ENCODE data around the gene TCF12. TPM values are rescaled to one million over a fixed set of nuclear protein-coding genes. Genes with fewer than 3 reads are reported as not detected.

TCF12 gene
- total RNA-seq, 4 donors from 2014 or later, result 105 to 446 (median 180) TPM

DNA sequence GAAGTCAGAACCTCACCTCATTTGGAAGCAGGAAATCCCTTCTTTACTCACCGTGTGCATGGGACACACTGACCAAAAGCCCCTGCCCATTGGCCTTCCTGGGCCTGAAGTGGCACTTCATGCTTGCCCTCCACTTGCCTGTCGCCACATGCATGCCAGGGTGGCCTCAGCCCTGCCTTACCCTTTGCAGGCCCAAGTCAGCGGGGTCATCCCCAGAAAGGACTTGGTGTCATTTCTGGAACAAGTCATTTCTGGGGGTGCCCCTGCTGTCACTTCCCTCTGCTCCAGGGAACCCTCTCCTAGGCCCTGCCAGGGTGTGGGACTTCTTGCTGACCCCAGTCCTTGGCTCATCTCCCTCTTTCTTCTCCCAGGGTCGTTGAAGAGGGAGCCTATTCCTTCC, 398.0 kb downstream of the TCF12 start:
- intact Hi-C loops (cut with DNase I; ENCODE audit: low total_unique reads) (no loop called here), in situ Hi-C loops (cut with MboI; ENCODE audit: low pct_ligation_motif_present in 1 of 4, low pct_unique_long_range_greater_than_20kb in 1 of 4, low sequenced_read_pairs in 3 of 4) (loop anchor here in 2 of 4 donors (25.0 kb wide), 3 partner anchors 429 to 829 kb away; no protein-coding TSS in a partner anchor)
- WGBS, 2 donors (ENCODE audit: low coverage in 1 of 2), result 64 to 77% methylated on average over 3 to 4 of the region's 4 CpGs
- Histone ChIP-seq H3K9me3 (no peaks in the 10 kb centered on the region), H3K27ac (no peak overlapping the region), H3K4me3 (no peak overlapping the region), H3K27me3 (no peaks in the 10 kb centered on the region), H3K4me1 (peaks cover 0 to 26% (median 13%) of the 10 kb centered on the region in 4 donors), H3K36me3 (no peaks in the 10 kb centered on the region)
- TF ChIP-seq EP300 (IDR thresholded peaks at IDR 0.05; ENCODE audit: low read depth) (no peak), POLR2AphosphoS5 (IDR thresholded peaks at IDR 0.05) (no peak), POLR2A (IDR thresholded peaks at IDR 0.05) (no peak)
- TF ChIP-seq, protein P1, sequence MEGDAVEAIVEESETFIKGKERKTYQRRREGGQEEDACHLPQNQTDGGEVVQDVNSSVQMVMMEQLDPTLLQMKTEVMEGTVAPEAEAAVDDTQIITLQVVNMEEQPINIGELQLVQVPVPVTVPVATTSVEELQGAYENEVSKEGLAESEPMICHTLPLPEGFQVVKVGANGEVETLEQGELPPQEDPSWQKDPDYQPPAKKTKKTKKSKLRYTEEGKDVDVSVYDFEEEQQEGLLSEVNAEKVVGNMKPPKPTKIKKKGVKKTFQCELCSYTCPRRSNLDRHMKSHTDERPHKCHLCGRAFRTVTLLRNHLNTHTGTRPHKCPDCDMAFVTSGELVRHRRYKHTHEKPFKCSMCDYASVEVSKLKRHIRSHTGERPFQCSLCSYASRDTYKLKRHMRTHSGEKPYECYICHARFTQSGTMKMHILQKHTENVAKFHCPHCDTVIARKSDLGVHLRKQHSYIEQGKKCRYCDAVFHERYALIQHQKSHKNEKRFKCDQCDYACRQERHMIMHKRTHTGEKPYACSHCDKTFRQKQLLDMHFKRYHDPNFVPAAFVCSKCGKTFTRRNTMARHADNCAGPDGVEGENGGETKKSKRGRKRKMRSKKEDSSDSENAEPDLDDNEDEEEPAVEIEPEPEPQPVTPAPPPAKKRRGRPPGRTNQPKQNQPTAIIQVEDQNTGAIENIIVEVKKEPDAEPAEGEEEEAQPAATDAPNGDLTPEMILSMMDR (IDR thresholded peaks at IDR 0.05), result no peak
- DNase-seq, result no peak

DNA sequence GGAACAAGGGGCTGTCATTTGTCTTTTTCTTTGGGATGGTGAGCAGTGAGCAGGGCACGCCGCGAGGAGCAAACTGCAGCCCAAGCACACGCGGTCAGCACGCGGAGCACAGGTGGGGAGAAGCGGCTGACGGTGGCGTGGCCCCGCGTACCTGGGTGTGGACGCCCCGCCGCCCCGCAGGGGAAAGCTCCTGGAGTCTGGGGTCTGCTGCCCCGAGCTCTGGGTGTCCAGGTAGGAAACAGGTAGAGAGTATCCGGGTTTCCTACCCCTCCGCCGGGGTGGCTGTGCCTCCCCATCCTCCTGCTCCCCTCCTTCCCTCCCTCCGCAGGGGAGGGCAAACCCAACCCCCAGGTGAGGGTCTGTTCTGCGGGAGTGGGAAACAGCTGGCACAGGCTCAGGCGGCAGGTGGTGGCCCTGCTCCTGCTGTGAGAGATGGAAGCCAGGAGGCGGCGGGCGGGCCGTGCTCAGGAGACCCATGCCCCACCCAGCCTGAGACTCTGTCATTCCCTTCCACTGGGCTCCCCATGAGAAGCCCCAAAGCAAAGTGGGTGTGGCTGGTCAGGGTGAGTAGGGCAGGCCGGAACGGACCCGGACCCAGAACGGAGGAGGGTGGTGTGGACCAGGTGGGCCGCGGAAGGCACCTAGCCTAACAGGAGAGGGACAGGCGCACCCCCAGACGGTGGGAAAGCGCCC, 400.9 kb downstream of the TCF12 start:
- in situ Hi-C loops (cut with MboI; ENCODE audit: low pct_ligation_motif_present in 1 of 4, low pct_unique_long_range_greater_than_20kb in 1 of 4, low sequenced_read_pairs in 3 of 4) (loop anchor here in 2 of 4 donors (25.0 kb wide), 3 partner anchors 432 to 832 kb away; no protein-coding TSS in a partner anchor), intact Hi-C loops (cut with DNase I; ENCODE audit: low total_unique reads) (no loop called here)
- no peaks in the 10 kb centered on the region for H3K9me3 ChIP-seq
- 80 to 95% methylated on average over 1 to 36 of the region's 36 CpGs for WGBS, 2 donors (ENCODE audit: low coverage in 1 of 2)
- H3K36me3 ChIP-seq, result no peaks in the 10 kb centered on the region
- no peak overlapping the region for H3K4me3 ChIP-seq
- no peak for DNase-seq
- TF ChIP-seq, protein P1 (IDR thresholded peaks at IDR 0.05), result no peak
- TF ChIP-seq POLR2AphosphoS5 (IDR thresholded peaks at IDR 0.05) (no peak), POLR2A (IDR thresholded peaks at IDR 0.05) (no peak)
- H3K27ac ChIP-seq, result no peak overlapping the region
- H3K27me3 ChIP-seq, result no peaks in the 10 kb centered on the region
- H3K4me1 ChIP-seq, result peaks cover 7 to 27% (median 11%) of the 10 kb centered on the region in 4 donors

DNA sequence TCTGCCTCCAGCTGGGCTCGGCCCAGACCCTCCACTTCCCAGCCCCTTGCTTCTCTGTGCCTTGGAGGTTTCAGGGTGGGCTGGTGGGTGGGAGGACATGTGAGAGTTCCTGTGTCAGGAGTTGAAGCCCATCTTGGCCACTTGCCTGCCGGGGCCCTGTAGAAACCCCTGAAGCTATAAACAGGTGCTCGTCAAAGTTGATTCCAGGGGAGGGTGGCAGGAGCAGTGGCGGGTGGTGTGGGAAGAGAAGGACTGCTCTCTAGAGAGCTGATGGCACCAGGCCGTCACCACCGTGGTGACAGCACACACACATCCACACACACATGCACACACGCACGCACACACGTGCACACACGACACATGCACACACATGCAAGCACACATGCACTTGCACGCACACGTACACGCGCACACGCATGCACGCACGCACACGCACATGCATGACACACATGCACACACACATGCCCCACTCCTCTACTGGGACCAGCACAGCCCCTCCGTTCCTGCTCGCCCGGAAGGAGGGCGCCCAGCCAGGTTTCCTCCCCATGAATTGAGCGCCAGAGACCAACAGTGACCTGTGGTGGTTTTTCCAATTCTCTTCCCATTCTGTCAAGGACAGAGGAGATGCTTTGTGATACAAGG, 401.6 kb downstream of the TCF12 start:
- Histone ChIP-seq H3K27me3 (no peaks in the 10 kb centered on the region), H3K4me3 (no peak overlapping the region), H3K9me3 (no peaks in the 10 kb centered on the region), H3K27ac (no peak overlapping the region), H3K4me1 (peaks cover 7 to 33% (median 12%) of the 10 kb centered on the region in 4 donors), H3K36me3 (no peaks in the 10 kb centered on the region)
- intact Hi-C loops (cut with DNase I; ENCODE audit: low total_unique reads) (no loop called here), in situ Hi-C loops (cut with MboI; ENCODE audit: low pct_ligation_motif_present in 1 of 4, low pct_unique_long_range_greater_than_20kb in 1 of 4, low sequenced_read_pairs in 3 of 4) (loop anchor here in 2 of 4 donors (25.0 kb wide), 3 partner anchors 433 to 833 kb away; no protein-coding TSS in a partner anchor)
- 93% methylated on average over 22 of the region's 23 CpGs; no CpG with 5 or more reads in 1 of the 2 donors for WGBS, 2 donors (ENCODE audit: low coverage in 1 of 2)
- no peak for DNase-seq
- TF ChIP-seq POLR2AphosphoS5 (IDR thresholded peaks at IDR 0.05), result no peak
- TF ChIP-seq, protein P1 (IDR thresholded peaks at IDR 0.05), result no peak

GRCh38 chr15:57320631-57321220, 402.3 kb downstream of the TCF12 start:
- in situ Hi-C loops (cut with MboI; ENCODE audit: low pct_ligation_motif_present in 1 of 4, low pct_unique_long_range_greater_than_20kb in 1 of 4, low sequenced_read_pairs in 3 of 4), result loop anchor here in 2 of 4 donors (25.0 kb wide), 3 partner anchors 433 to 833 kb away; no protein-coding TSS in a partner anchor
- Histone ChIP-seq H3K9me3 (no peaks in the 10 kb centered on the region), H3K4me1 (peaks cover 7 to 39% (median 17%) of the 10 kb centered on the region in 4 donors), H3K27ac (no peak overlapping the region), H3K4me3 (no peak overlapping the region), H3K27me3 (no peaks in the 10 kb centered on the region), H3K36me3 (no peaks in the 10 kb centered on the region)
- WGBS, 2 donors (ENCODE audit: low coverage in 1 of 2), result 80 to 86% methylated on average over 6 to 17 of the region's 17 CpGs
- intact Hi-C loops (cut with DNase I; ENCODE audit: low total_unique reads), result no loop called here
- TF ChIP-seq POLR2A (IDR thresholded peaks at IDR 0.05) (no peak), POLR2AphosphoS5 (IDR thresholded peaks at IDR 0.05) (no peak), EP300 (IDR thresholded peaks at IDR 0.05; ENCODE audit: low read depth) (no peak)
- TF ChIP-seq, protein P1 (IDR thresholded peaks at IDR 0.05), result no peak
- DNase-seq, result no peak

Measured in transverse colon (tissue), 4 donors.